Endothelial cell of umbilical vein (primary cell): ENCODE results near the gene SMPDL3B. TPM values are rescaled to one million over a fixed set of nuclear protein-coding genes. Genes with fewer than 3 reads are reported as not detected.

Source experiments
- BruUV-seq: library from RNA; stranded (reverse); fragments of 400-500 nt; replicated peaks from 2 replicates; lab custom pipeline; 2021; lab: Mats Ljungman, UMichigan
- CTCF ChIA-PET: fragments of 300-600, 350-600 bp; sonication (Branson Sonifier 250); formaldehyde crosslinking; loops from one replicate; lab custom pipeline; 2021; ENCODE audit warnings: antibody characterized with exemption, inconsistent platforms; lab: Charles Lee
- POLR2A ChIA-PET: fragments of 300-600, 350-600 bp; sonication (Branson Sonifier 250); formaldehyde crosslinking; loops from one replicate; lab custom pipeline; 2021; ENCODE audit warnings: antibody characterized with exemption, inconsistent platforms; lab: Charles Lee
- DNase-seq: peaks from one replicate; pipeline ENCODE4 v3.0.0-alpha.2; 2011; ENCODE audit warnings: low read depth, low spot score
- FAIRE-seq: peaks from 2 replicates; lab custom pipeline; 2011; peaks lifted over from hg19 to GRCh38; lab: Jason Lieb, UNC
- H2AFZ ChIP-seq: 2 replicates; pipeline ENCODE4 v1.6.0; 2012; ENCODE audit warnings: low read depth, low read length, control low read depth, inconsistent platforms
- H3K27ac ChIP-seq: 2 replicates; pipeline ENCODE4 v1.5.1; 2011; ENCODE audit warnings: low read depth, mild to moderate bottlenecking, control low read depth, low read length, moderate library complexity; ENCODE audit not compliant: insufficient read depth
- H3K27me3 ChIP-seq, 2 experiments: 2 replicates each; pipeline versions ENCODE4 v1.6.0 to v1.6.1; 2011; ENCODE audit warnings: low read length in 2 of 2, mixed read lengths in 1 of 2; ENCODE audit not compliant: control insufficient read depth in 2 of 2, insufficient read depth in 2 of 2
- H3K36me3 ChIP-seq, 2 experiments: 2 replicates in 1 of 2; 3 replicates in 1 of 2; pipeline ENCODE4 v1.5.1; 2011; ENCODE audit warnings: low read length in 2 of 2, mild to moderate bottlenecking in 1 of 2, moderate library complexity in 1 of 2; ENCODE audit not compliant: control insufficient read depth in 2 of 2, insufficient read depth in 2 of 2; ENCODE audit errors: extremely low read depth in 1 of 2
- H3K4me1 ChIP-seq: 3 replicates; pipeline ENCODE4 v1.5.1; 2011; ENCODE audit warnings: mild to moderate bottlenecking, low read length; ENCODE audit not compliant: control insufficient read depth, insufficient read depth; ENCODE audit errors: extremely low read depth
- H3K4me2 ChIP-seq: 2 replicates; pipeline ENCODE4 v1.6.1; 2011; ENCODE audit warnings: low read length, control low read depth, mixed read lengths; ENCODE audit not compliant: insufficient read depth
- H3K4me3 ChIP-seq, 3 experiments: fragments of 200-600 bp in 1 of 3; sonication (generic), shearing (Covaris generic) in 1 of 3; replicated peaks in 1 of 3; 2 replicates each; pipeline ENCODE4 v1.5.1; 2011 to 2016; ENCODE audit warnings: control low read depth in 3 of 3, low read length in 3 of 3, mild to moderate bottlenecking in 2 of 3, inconsistent platforms in 1 of 3, low read depth in 1 of 3, moderate library complexity in 1 of 3; ENCODE audit not compliant: insufficient read depth in 1 of 3
- H3K79me2 ChIP-seq: 2 replicates; pipeline ENCODE4 v1.6.0; 2012; ENCODE audit warnings: low read length, inconsistent platforms; ENCODE audit not compliant: control insufficient read depth, insufficient read depth
- H3K9ac ChIP-seq: replicated peaks from 2 replicates; pipeline ENCODE3; 2011; ENCODE audit warnings: low read length, control low read depth; ENCODE audit not compliant: insufficient read depth; ENCODE audit errors: extremely low read depth
- H3K9me1 ChIP-seq: replicated peaks from 3 replicates; pipeline ENCODE4 v1.6.0; 2011; ENCODE audit warnings: mild to moderate bottlenecking, low read length; ENCODE audit not compliant: control insufficient read depth, insufficient read depth; ENCODE audit errors: extremely low read depth
- H3K9me3 ChIP-seq: replicated peaks from 2 replicates; pipeline ENCODE4 v1.5.1; 2012; ENCODE audit warnings: low read length, inconsistent platforms; ENCODE audit not compliant: control insufficient read depth, insufficient read depth
- H4K20me1 ChIP-seq: replicated peaks from 2 replicates; pipeline ENCODE3; 2011; ENCODE audit warnings: mild to moderate bottlenecking, low read length; ENCODE audit not compliant: control insufficient read depth, insufficient read depth; ENCODE audit errors: extremely low read depth
- CTCF ChIP-seq, 2 donors: IDR thresholded peaks; 1 replicate in 1 of 2; 2 replicates in 1 of 2; pipeline ENCODE4 v1.5.1; 2011; ENCODE audit warnings: low read length in 2 of 2, mild to moderate bottlenecking in 2 of 2, moderate library complexity in 2 of 2, control low read depth in 1 of 2, inconsistent platforms in 1 of 2, low read depth in 1 of 2; ENCODE audit not compliant: insufficient read depth in 1 of 2; ENCODE audit errors: extremely low read depth in 1 of 2
- EZH2 ChIP-seq: IDR thresholded peaks from 2 replicates; pipeline ENCODE4 v1.6.1; 2012; ENCODE audit warnings: borderline replicate concordance, low read depth, mild to moderate bottlenecking, moderate library complexity, low read length, inconsistent platforms; ENCODE audit not compliant: severe bottlenecking
- FOS ChIP-seq: IDR thresholded peaks from 2 replicates; pipeline ENCODE4 v1.6.1; 2011; ENCODE audit warnings: mild to moderate bottlenecking, low read length, moderate library complexity, borderline replicate concordance; ENCODE audit not compliant: insufficient read depth
- GATA2 ChIP-seq: IDR thresholded peaks from 2 replicates; pipeline ENCODE4 v1.7.0; 2011; ENCODE audit warnings: low read depth, mild to moderate bottlenecking, moderate library complexity, mixed read lengths, low read length; ENCODE audit not compliant: insufficient read length, insufficient read depth
- JUN ChIP-seq: IDR thresholded peaks from 2 replicates; pipeline ENCODE4 v1.6.1; 2011; ENCODE audit warnings: borderline replicate concordance, low read depth; ENCODE audit not compliant: insufficient read length, insufficient read depth
- MAX ChIP-seq: IDR thresholded peaks from 2 replicates; pipeline ENCODE4 v1.6.1; 2011; ENCODE audit not compliant: insufficient read depth, insufficient read length
- MYC ChIP-seq: IDR thresholded peaks from one replicate; pipeline ENCODE4 v1.6.1; 2011; ENCODE audit warnings: mild to moderate bottlenecking, low read depth, low read length
- POLR2A ChIP-seq: IDR thresholded peaks from 2 replicates; pipeline ENCODE4 v1.6.1; 2012; ENCODE audit warnings: low read depth, mild to moderate bottlenecking, control low read depth, low read length
- POLR2AphosphoS5 ChIP-seq: IDR thresholded peaks from 2 replicates; pipeline ENCODE4 v1.6.1; 2012; ENCODE audit warnings: low read depth, mild to moderate bottlenecking, control low read depth, low read length, moderate library complexity; ENCODE audit not compliant: insufficient read depth
- dilution Hi-C: fragments of 300-500 bp; cut with MboI; formaldehyde crosslinking; loops from one replicate; pipeline ENCODE4 v1.15.0; 2019; ENCODE audit warnings: low sequenced_read_pairs; ENCODE audit not compliant: extremely low pct_ligation_motif_present
- intact Hi-C: fragments of 100-400 bp; cut with micrococcal nuclease; formaldehyde crosslinking; loops from one replicate; pipeline ENCODE4 v1.10.0; 2022
- polyA plus RNA-seq, 4 experiments: library from polyadenylated mRNA; depleted of rRNA in 3 of 4; stranded (reverse) in 3 of 4; unstranded in 1 of 4; fragments of >200 nt; gene quantifications; 2 replicates each; pipeline versions ENCODE4 v1.2.1 to v1.2.3, GENCODE V29; 2011 to 2012; ENCODE audit warnings: missing spikeins in 1 of 4
- total RNA-seq: library from RNA; stranded (reverse); gene quantifications from 2 replicates; pipeline ENCODE4 v1.2.3, GENCODE V29; 2021

Gene SMPDL3B
- total and polyA plus RNA-seq, 2 donors (not counting 3 experiments of a cell fraction or from before 2014, with no cell fraction given) = 1.3 TPM; not detected in 1

- POLR2A ChIA-PET = no interaction called here
- no TSS peak for BruUV-seq
- intact Hi-C loops = no loop called here
Measured at GRCh38 chr1:27956761-27957160, 22.0 kb downstream of the SMPDL3B start.

More at GRCh38 chr1:27956761-27957160, 22.0 kb downstream of the SMPDL3B start:
- no peak overlapping the region for H2AFZ ChIP-seq
- dilution Hi-C loops = no loop called here
- peaks cover 0 to 2% of the 10 kb centered on the region in 2 experiments for H3K27me3 ChIP-seq
- H3K79me2 ChIP-seq = no peaks in the 10 kb centered on the region
- no peak overlapping the region for H3K4me3 ChIP-seq
- no peak for DNase-seq
- CTCF ChIA-PET = interaction anchor here (1.0 kb wide), 1 partner anchor 16 kb away, joined by 3 read pairs; no protein-coding TSS in a partner anchor
- H3K9ac ChIP-seq = no peak overlapping the region
- FAIRE-seq = no peak
- H3K9me1 ChIP-seq = no peaks in the 10 kb centered on the region
- H3K4me2 ChIP-seq = no peak overlapping the region
- H3K27ac ChIP-seq = no peak overlapping the region
- no peaks in the 10 kb centered on the region for H4K20me1 ChIP-seq
- H3K9me3 ChIP-seq = no peaks in the 10 kb centered on the region
- TF ChIP-seq POLR2A (no peak), POLR2AphosphoS5 (no peak), CTCF (IDR thresholded peaks at IDR 0.05; ENCODE audit: extremely low read depth in 1 of 2, insufficient read depth in 1 of 2, low read depth in 1 of 2, low read length in 2 of 2) (no peak), JUN (no peak), GATA2 (no peak), MYC (no peak), EZH2 (no peak), FOS (no peak), MAX (no peak)
- H3K36me3 ChIP-seq = no peaks in the 10 kb centered on the region
- H3K4me1 ChIP-seq = peaks cover 18% of the 10 kb centered on the region
